Activated naive CD4-positive, alpha-beta T cell treated with anti-CD3 and anti-CD28 coated beads, Interleukin-2, amount 10 ng/mL, durations not matched to agents 7 days and 5 days (primary cell): ENCODE results near the gene ZBTB5.

ENCODE experiments used
- CTCF ChIA-PET: fragments of 350-600 bp; sonication (Branson Sonifier 250); formaldehyde crosslinking; loops from one replicate; lab custom pipeline; 2021; ENCODE audit warnings: antibody characterized with exemption; lab: Charles Lee
- DNase-seq: peaks from one replicate; pipeline ENCODE4 v3.0.0-alpha.2; 2020
- H3K27ac Mint-ChIP-seq: one replicate; pipeline ENCODE4 v1.8.0; 2021; ENCODE audit warnings: mild to moderate bottlenecking, moderate library complexity, mixed read lengths
- H3K27me3 Mint-ChIP-seq: one replicate; pipeline ENCODE4 v1.8.0; 2021; ENCODE audit warnings: mild to moderate bottlenecking, mixed read lengths
- H3K36me3 Mint-ChIP-seq: one replicate; pipeline ENCODE4 v1.8.0; 2021; ENCODE audit warnings: mixed read lengths
- H3K4me1 Mint-ChIP-seq: one replicate; pipeline ENCODE4 v1.8.0; 2021; ENCODE audit warnings: mixed read lengths
- H3K4me3 Mint-ChIP-seq: one replicate; pipeline ENCODE4 v1.8.0; 2021; ENCODE audit warnings: mild to moderate bottlenecking, moderate library complexity, mixed read lengths
- H3K9me3 Mint-ChIP-seq: one replicate; pipeline ENCODE4 v1.8.0; 2021; ENCODE audit warnings: mixed read lengths

Gene ZBTB5

GRCh38 chr9:37452611-37453010, 12.6 kb downstream of the ZBTB5 start:
- H3K36me3 Mint-ChIP-seq = peaks cover 4% of the 10 kb centered on the region
- H3K27ac Mint-ChIP-seq = no peak overlapping the region
- no peaks in the 10 kb centered on the region for H3K9me3 Mint-ChIP-seq
- no peak for DNase-seq
- no peaks in the 10 kb centered on the region for H3K27me3 Mint-ChIP-seq
- H3K4me1 Mint-ChIP-seq = peaks cover 11% of the 10 kb centered on the region
- H3K4me3 Mint-ChIP-seq = no peak overlapping the region
- CTCF ChIA-PET = no interaction called here

GRCh38 chr9:37451628-37452027, 13.6 kb downstream of the ZBTB5 start:
- Mint-ChIP-seq H3K9me3 (no peaks in the 10 kb centered on the region), H3K4me1 (peaks cover 10% of the 10 kb centered on the region), H3K27ac (no peak overlapping the region), H3K4me3 (no peak overlapping the region), H3K36me3 (peaks cover 6% of the 10 kb centered on the region), H3K27me3 (no peaks in the 10 kb centered on the region)
- CTCF ChIA-PET = no interaction called here
- no peak for DNase-seq

- H3K36me3 Mint-ChIP-seq = peaks cover 10% of the 10 kb centered on the region
- H3K9me3 Mint-ChIP-seq = no peaks in the 10 kb centered on the region
- H3K4me3 Mint-ChIP-seq = no peak overlapping the region
- H3K4me1 Mint-ChIP-seq = peaks cover 10% of the 10 kb centered on the region
- H3K27me3 Mint-ChIP-seq = no peaks in the 10 kb centered on the region
- no peak overlapping the region for H3K27ac Mint-ChIP-seq
- CTCF ChIA-PET = no interaction called here
- no peak for DNase-seq
Measured at GRCh38 chr9:37449862-37450632, 15.2 kb downstream of the ZBTB5 start.

GRCh38 chr9:37447111-37447510, 18.1 kb downstream of the ZBTB5 start:
- DNase-seq = no peak
- CTCF ChIA-PET = interaction anchor here (1.5 kb wide), 1 partner anchor 11 kb away, joined by 4 read pairs; no protein-coding TSS in a partner anchor
- no peaks in the 10 kb centered on the region for H3K27me3 Mint-ChIP-seq
- no peak overlapping the region for H3K4me3 Mint-ChIP-seq
- H3K27ac Mint-ChIP-seq = no peak overlapping the region
- peaks cover 10% of the 10 kb centered on the region for H3K4me1 Mint-ChIP-seq
- peaks cover 15% of the 10 kb centered on the region for H3K36me3 Mint-ChIP-seq
- no peaks in the 10 kb centered on the region for H3K9me3 Mint-ChIP-seq

- no peak overlapping the region for H3K27ac Mint-ChIP-seq
- DNase-seq = no peak
Measured at GRCh38 chr9:37446401-37446800, 18.8 kb downstream of the ZBTB5 start.

GRCh38 chr9:37445832-37446231, 19.4 kb downstream of the ZBTB5 start:
- Mint-ChIP-seq H3K4me1 (peaks cover 6% of the 10 kb centered on the region), H3K27me3 (no peaks in the 10 kb centered on the region), H3K27ac (no peak overlapping the region), H3K9me3 (no peaks in the 10 kb centered on the region), H3K4me3 (no peak overlapping the region), H3K36me3 (peaks cover 23% of the 10 kb centered on the region)
- CTCF ChIA-PET = interaction anchor here (1.5 kb wide), 1 partner anchor 10 kb away, joined by 3 read pairs; no protein-coding TSS in a partner anchor
- DNase-seq = no peak

More at GRCh38 chr9:37446401-37446800, 18.8 kb downstream of the ZBTB5 start:
- peaks cover 6% of the 10 kb centered on the region for H3K4me1 Mint-ChIP-seq
- CTCF ChIA-PET = interaction anchor here (0.6 to 1.5 kb wide), 2 partner anchors 10 to 12 kb away, joined by 3 read pairs; no protein-coding TSS in a partner anchor
- peaks cover 22% of the 10 kb centered on the region for H3K36me3 Mint-ChIP-seq
- H3K27me3 Mint-ChIP-seq = no peaks in the 10 kb centered on the region
- no peaks in the 10 kb centered on the region for H3K9me3 Mint-ChIP-seq
- H3K4me3 Mint-ChIP-seq = no peak overlapping the region

- H3K9me3 Mint-ChIP-seq = no peaks in the 10 kb centered on the region
- peaks cover 6% of the 10 kb centered on the region for H3K4me1 Mint-ChIP-seq
- no peak for DNase-seq
- no peak overlapping the region for H3K27ac Mint-ChIP-seq
- CTCF ChIA-PET = no interaction called here
- peaks cover 28% of the 10 kb centered on the region for H3K36me3 Mint-ChIP-seq
- no peaks in the 10 kb centered on the region for H3K27me3 Mint-ChIP-seq
- no peak overlapping the region for H3K4me3 Mint-ChIP-seq
Measured at GRCh38 chr9:37444890-37445289, 20.4 kb downstream of the ZBTB5 start.

GRCh38 chr9:37443566-37443965, 21.7 kb downstream of the ZBTB5 start:
- no peak overlapping the region for H3K27ac Mint-ChIP-seq
- peaks cover 6% of the 10 kb centered on the region for H3K4me1 Mint-ChIP-seq
- H3K36me3 Mint-ChIP-seq = peaks cover 35% of the 10 kb centered on the region
- no peak for DNase-seq
- CTCF ChIA-PET = no interaction called here
- H3K27me3 Mint-ChIP-seq = no peaks in the 10 kb centered on the region
- no peak overlapping the region for H3K4me3 Mint-ChIP-seq
- H3K9me3 Mint-ChIP-seq = no peaks in the 10 kb centered on the region

- H3K36me3 Mint-ChIP-seq = peaks cover 43% of the 10 kb centered on the region
Measured at GRCh38 chr9:37442556-37442955, 22.7 kb downstream of the ZBTB5 start.

GRCh38 chr9:37441776-37442370, 23.4 kb downstream of the ZBTB5 start:
- Mint-ChIP-seq H3K9me3 (no peaks in the 10 kb centered on the region), H3K27me3 (no peaks in the 10 kb centered on the region), H3K4me3 (no peak overlapping the region), H3K36me3 (peaks cover 46% of the 10 kb centered on the region), H3K4me1 (peaks cover 5% of the 10 kb centered on the region), H3K27ac (no peak overlapping the region)
- CTCF ChIA-PET = no interaction called here
- DNase-seq = no peak

More at GRCh38 chr9:37442556-37442955, 22.7 kb downstream of the ZBTB5 start:
- Mint-ChIP-seq H3K9me3 (no peaks in the 10 kb centered on the region), H3K27ac (no peak overlapping the region), H3K27me3 (no peaks in the 10 kb centered on the region), H3K4me3 (no peak overlapping the region), H3K4me1 (peaks cover 6% of the 10 kb centered on the region)
- CTCF ChIA-PET = no interaction called here
- DNase-seq = no peak

GRCh38 chr9:37438359-37438758, 26.9 kb downstream of the ZBTB5 start:
- peaks cover 56% of the 10 kb centered on the region for H3K36me3 Mint-ChIP-seq
- DNase-seq = no peak

GRCh38 chr9:37437621-37438020, 27.6 kb downstream of the ZBTB5 start:
- H3K36me3 Mint-ChIP-seq = peaks cover 55% of the 10 kb centered on the region
- H3K27me3 Mint-ChIP-seq = no peaks in the 10 kb centered on the region
- H3K9me3 Mint-ChIP-seq = no peaks in the 10 kb centered on the region
- CTCF ChIA-PET = no interaction called here
- H3K27ac Mint-ChIP-seq = no peak overlapping the region
- no peak overlapping the region for H3K4me3 Mint-ChIP-seq
- peaks cover 3% of the 10 kb centered on the region for H3K4me1 Mint-ChIP-seq
- DNase-seq = no peak

More at GRCh38 chr9:37438359-37438758, 26.9 kb downstream of the ZBTB5 start:
- Mint-ChIP-seq H3K27ac (no peak overlapping the region), H3K9me3 (no peaks in the 10 kb centered on the region), H3K27me3 (no peaks in the 10 kb centered on the region), H3K4me1 (no peaks in the 10 kb centered on the region), H3K4me3 (no peak overlapping the region)
- CTCF ChIA-PET = no interaction called here

- H3K27me3 Mint-ChIP-seq = no peaks in the 10 kb centered on the region
- DNase-seq = no peak
- H3K4me3 Mint-ChIP-seq = no peak overlapping the region
- no peaks in the 10 kb centered on the region for H3K9me3 Mint-ChIP-seq
- CTCF ChIA-PET = no interaction called here
- H3K36me3 Mint-ChIP-seq = peaks cover 50% of the 10 kb centered on the region
- peaks cover 3% of the 10 kb centered on the region for H3K4me1 Mint-ChIP-seq
- no peak overlapping the region for H3K27ac Mint-ChIP-seq
Measured at GRCh38 chr9:37437010-37437409, 28.2 kb downstream of the ZBTB5 start.

GRCh38 chr9:37436540-37436939, 28.7 kb downstream of the ZBTB5 start:
- CTCF ChIA-PET = interaction anchor here (1.2 kb wide), 1 partner anchor 9 kb away, joined by 3 read pairs; no protein-coding TSS in a partner anchor
- Mint-ChIP-seq H3K36me3 (peaks cover 45% of the 10 kb centered on the region), H3K27ac (no peak overlapping the region)

More at GRCh38 chr9:37436540-37436939, 28.7 kb downstream of the ZBTB5 start:
- Mint-ChIP-seq H3K4me1 (peaks cover 3% of the 10 kb centered on the region), H3K9me3 (no peaks in the 10 kb centered on the region), H3K27me3 (no peaks in the 10 kb centered on the region), H3K4me3 (no peak overlapping the region)
- DNase-seq = no peak
